CD4-positive, alpha-beta T cell treated with Interferon gamma for 1 hour (primary cell): ENCODE results near the gene SPTB.

Source experiments
- DNase-seq: peaks from one replicate; pipeline ENCODE4 v3.0.0-alpha.2; 2020

SPTB gene

GRCh38 chr14:64763085-64763782 lies 116.5 kb downstream of the SPTB start:
- DNase-seq, result no peak

- DNase-seq, result no peak
Measured at GRCh38 chr14:64762044-64763034, 117.4 kb downstream of the SPTB start.

- no peak for DNase-seq
Measured at GRCh38 chr14:64761441-64762043, 118.2 kb downstream of the SPTB start.

GRCh38 chr14:64760916-64761315 lies 118.8 kb downstream of the SPTB start:
- no peak for DNase-seq

- peak; percentile 31 for DNase-seq
Measured at GRCh38 chr14:64760146-64760755, 119.5 kb downstream of the SPTB start.

GRCh38 chr14:64759555-64759938 lies 120.2 kb downstream of the SPTB start:
- no peak for DNase-seq

GRCh38 chr14:64758691-64759554 lies 120.8 kb downstream of the SPTB start:
- no peak for DNase-seq

- peak; percentile 6 for DNase-seq
Measured at GRCh38 chr14:64758025-64758521, 121.6 kb downstream of the SPTB start.

- no peak for DNase-seq
Measured at GRCh38 chr14:64757601-64758000, 122.1 kb downstream of the SPTB start.

GRCh38 chr14:64756712-64757111 lies 123.0 kb downstream of the SPTB start:
- no peak for DNase-seq

GRCh38 chr14:64755781-64756221 lies 123.9 kb downstream of the SPTB start:
- DNase-seq, result peak; percentile 61

GRCh38 chr14:64754685-64755084 lies 125.0 kb downstream of the SPTB start:
- no peak for DNase-seq

GRCh38 chr14:64753999-64754398 lies 125.7 kb downstream of the SPTB start:
- DNase-seq, result no peak

- no peak for DNase-seq
Measured at GRCh38 chr14:64753374-64753773, 126.3 kb downstream of the SPTB start.

GRCh38 chr14:64752909-64753308 lies 126.8 kb downstream of the SPTB start:
- no peak for DNase-seq

GRCh38 chr14:64748995-64749714 lies 130.6 kb downstream of the SPTB start:
- no peak for DNase-seq

GRCh38 chr14:64748521-64748920 lies 131.2 kb downstream of the SPTB start:
- DNase-seq, result no peak

- no peak for DNase-seq
Measured at GRCh38 chr14:64747327-64747726, 132.4 kb downstream of the SPTB start.

- no peak for DNase-seq
Measured at GRCh38 chr14:64746298-64747250, 133.1 kb downstream of the SPTB start.
